Kidney epithelial cell (primary cell): Measurements from ENCODE around the gene MSANTD7. TPM values are rescaled to one million over a fixed set of nuclear protein-coding genes. Genes with fewer than 3 reads are reported as not detected.

Experiments used
- DNase-seq: peaks from one replicate; pipeline ENCODE4 v3.0.0-alpha.2; 2010; ENCODE audit warnings: low read depth
- H3K27me3 ChIP-seq: 2 replicates; pipeline ENCODE4 v1.6.0; 2011; ENCODE audit warnings: low read length; ENCODE audit not compliant: control insufficient read depth, insufficient read depth
- H3K36me3 ChIP-seq: 2 replicates; pipeline ENCODE4 v1.5.1; 2011; ENCODE audit warnings: low read length; ENCODE audit not compliant: control insufficient read depth, insufficient read depth
- H3K4me3 ChIP-seq: 2 replicates; pipeline ENCODE4 v1.5.1; 2011; ENCODE audit warnings: low read depth, mild to moderate bottlenecking, control low read depth, low read length
- CTCF ChIP-seq: IDR thresholded peaks from 2 replicates; pipeline ENCODE4 v1.5.1; 2011; ENCODE audit warnings: mild to moderate bottlenecking, moderate library complexity, low read length, control low read depth, inconsistent platforms; ENCODE audit not compliant: insufficient read depth, poor library complexity, severe bottlenecking
- total RNA-seq: library from RNA; depleted of rRNA; stranded (reverse); fragments of >200 nt; gene quantifications from 2 replicates; pipeline ENCODE4 v1.2.3, GENCODE V29; 2015

The MSANTD7 gene
- total RNA-seq, 1 donor from 2014 or later, result 13.4 TPM

GRCh38 chr10:14878266-14879123 is 40.4 kb downstream of the MSANTD7 start, which contains the start of gene SUV39H2:
Gene SUV39H2 (plus strand): TSS chr10:14878866. CDS start chr10:14878889, 23 bp downstream.
- no peaks in the 10 kb centered on the region for H3K36me3 ChIP-seq
- no peaks in the 10 kb centered on the region for H3K27me3 ChIP-seq
- TF ChIP-seq CTCF, result peak; percentile 5
- DNase-seq, result peak; percentile 71
- H3K4me3 ChIP-seq, result peak within 1 kb of the TSS; percentile 64

GRCh38 chr10:14879124-14879927 is 41.2 kb downstream of the MSANTD7 start:
- Histone ChIP-seq H3K27me3 (no peaks in the 10 kb centered on the region), H3K36me3 (no peaks in the 10 kb centered on the region), H3K4me3 (peak overlapping the region; percentile 64)
- DNase-seq, result no peak
- no peak for TF ChIP-seq CTCF

- no peak for DNase-seq
- no peak for TF ChIP-seq CTCF
- Histone ChIP-seq H3K27me3 (no peaks in the 10 kb centered on the region), H3K36me3 (no peaks in the 10 kb centered on the region), H3K4me3 (peak overlapping the region; percentile 64)
Observed at GRCh38 chr10:14879928-14880193, 41.8 kb downstream of the MSANTD7 start.

- H3K36me3 ChIP-seq, result no peaks in the 10 kb centered on the region
- H3K4me3 ChIP-seq, result peak overlapping the region; percentile 64
- DNase-seq, result no peak
- TF ChIP-seq CTCF, result no peak
- no peaks in the 10 kb centered on the region for H3K27me3 ChIP-seq
Observed at GRCh38 chr10:14880229-14880628, 42.1 kb downstream of the MSANTD7 start.

GRCh38 chr10:14884082-14884481 is 46.0 kb downstream of the MSANTD7 start:
- no peak for TF ChIP-seq CTCF
- no peaks in the 10 kb centered on the region for H3K36me3 ChIP-seq
- H3K4me3 ChIP-seq, result no peak overlapping the region
- no peak for DNase-seq
- no peaks in the 10 kb centered on the region for H3K27me3 ChIP-seq

Other genes with a start within 250 kb of the MSANTD7 start
- gene FAM107B, start 63.4 kb upstream of the MSANTD7 start, total RNA-seq, result 32.8 and 33.5 TPM in 2 replicates
- gene CDNF, start 269 bp upstream of the MSANTD7 start, total RNA-seq, result 1.9 TPM in 1 of 2 replicates, not detected in the other
- 9.7 and 10.6 TPM in 2 replicates for gene HSPA14, start within 50 bp of the MSANTD7 start, total RNA-seq
- gene SUV39H2, start 40.6 kb downstream of the MSANTD7 start, total RNA-seq, result 6.9 and 11.7 TPM in 2 replicates
- gene DCLRE1C, start 115.8 kb downstream of the MSANTD7 start, total RNA-seq, result 10.3 and 12.2 TPM in 2 replicates
- gene MEIG1, start 121.1 kb downstream of the MSANTD7 start, total RNA-seq, result 1.5 TPM in 1 of 2 replicates, not detected in the other
- 8.4 TPM in 2 replicates for gene OLAH, start 205.6 kb downstream of the MSANTD7 start, total RNA-seq